Measurements from ENCODE around the gene CFAP206. TPM values are rescaled to one million over a fixed set of nuclear protein-coding genes. Genes with fewer than 3 reads are reported as not detected.

CFAP206 gene, protein sequence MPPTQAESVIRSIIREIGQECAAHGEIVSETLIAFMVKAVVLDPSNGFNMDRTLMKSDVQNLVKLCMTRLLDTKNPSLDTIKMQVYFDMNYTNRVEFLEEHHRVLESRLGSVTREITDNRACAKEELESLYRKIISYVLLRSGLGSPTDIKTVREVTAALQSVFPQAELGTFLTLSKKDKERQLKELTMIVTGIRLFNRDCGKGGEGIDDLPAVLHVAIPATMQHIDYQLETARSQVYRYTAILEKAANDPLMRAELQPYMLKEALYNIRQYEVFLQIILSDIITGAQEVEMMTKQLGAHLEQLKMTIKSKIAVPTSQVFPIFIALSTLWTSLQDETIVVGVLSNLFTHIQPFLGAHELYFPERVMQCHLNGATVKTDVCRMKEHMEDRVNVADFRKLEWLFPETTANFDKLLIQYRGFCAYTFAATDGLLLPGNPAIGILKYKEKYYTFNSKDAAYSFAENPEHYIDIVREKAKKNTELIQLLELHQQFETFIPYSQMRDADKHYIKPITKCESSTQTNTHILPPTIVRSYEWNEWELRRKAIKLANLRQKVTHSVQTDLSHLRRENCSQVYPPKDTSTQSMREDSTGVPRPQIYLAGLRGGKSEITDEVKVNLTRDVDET
- total RNA-seq (2022) = 0.14 and 0.24 TPM in 2 replicates
- Bru-seq, nascent RNA = percentile 16 among the genes with signal in this experiment
- percentile 36 among the genes with signal in this experiment for BruChase-seq, experiment 1, labeled RNA remaining after a 6-hour chase
- BruChase-seq, experiment 2, labeled RNA remaining after a 2-hour chase = percentile 15 among the genes with signal in this experiment
- long read RNA-seq = 0 reads

- H3K4me3 Mint-ChIP-seq (ENCODE audit: low read depth, unreplicated experiment) = peak within 1 kb of the TSS; percentile 85
- peaks cover 14% of the 10 kb centered on the region for H3K27me3 Mint-ChIP-seq (ENCODE audit: unreplicated experiment)
- H3K27ac Mint-ChIP-seq (ENCODE audit: unreplicated experiment) = peak within 1 kb of the TSS; percentile 52
- H3K4me1 Mint-ChIP-seq (ENCODE audit: low read depth, unreplicated experiment) = no peaks in the 10 kb centered on the region
- H3K9me3 Mint-ChIP-seq (ENCODE audit: low read depth, unreplicated experiment) = no peaks in the 10 kb centered on the region
- no TSS peak for BruUV-seq (replicated peaks)
- intact Hi-C loops (cut with micrococcal nuclease; ENCODE audit: unreplicated experiment) = no loop called here
- H3K36me3 Mint-ChIP-seq (ENCODE audit: insufficient read depth, unreplicated experiment) = peaks cover 16% of the 10 kb centered on the region
- no peak for TF ChIP-seq CTCF (IDR thresholded peaks at IDR 0.05; ENCODE audit: unreplicated experiment)
- CTCF ChIA-PET = interaction anchor here (0.6 to 1.6 kb wide), 6 partner anchors 14 to 329 kb away, joined by 3 to 5 read pairs (median 4); no protein-coding TSS in a partner anchor
- DNase-seq = peak; percentile 76
These were observed at the start of gene CFAP206 for GRCh38 chr6:87407901-87408720. Gene CFAP206 (plus strand): TSS chr6:87407972. CDS start chr6:87409840, 1,868 bp downstream.

- no peak overlapping the region for H3K27ac Mint-ChIP-seq (ENCODE audit: unreplicated experiment)
- no peaks in the 10 kb centered on the region for H3K27me3 Mint-ChIP-seq (ENCODE audit: unreplicated experiment)
- no peak for DNase-seq
- no peaks in the 10 kb centered on the region for H3K36me3 Mint-ChIP-seq (ENCODE audit: insufficient read depth, unreplicated experiment)
- no peak for TF ChIP-seq CTCF (IDR thresholded peaks at IDR 0.05; ENCODE audit: unreplicated experiment)
- CTCF ChIA-PET = no interaction called here
- no peak overlapping the region for H3K4me3 Mint-ChIP-seq (ENCODE audit: low read depth, unreplicated experiment)
- BruUV-seq (replicated peaks) = no TSS peak
- peaks cover 1% of the 10 kb centered on the region for H3K9me3 Mint-ChIP-seq (ENCODE audit: low read depth, unreplicated experiment)
- H3K4me1 Mint-ChIP-seq (ENCODE audit: low read depth, unreplicated experiment) = no peaks in the 10 kb centered on the region
- intact Hi-C loops (cut with micrococcal nuclease; ENCODE audit: unreplicated experiment) = no loop called here
These were observed 43.0 kb upstream of the CFAP206 start for GRCh38 chr6:87364602-87365252.

GRCh38 chr6:87366072-87366827 lies 41.5 kb upstream of the CFAP206 start:
- H3K4me3 Mint-ChIP-seq (ENCODE audit: low read depth, unreplicated experiment) = no peak overlapping the region
- H3K27ac Mint-ChIP-seq (ENCODE audit: unreplicated experiment) = no peak overlapping the region
- no peaks in the 10 kb centered on the region for H3K4me1 Mint-ChIP-seq (ENCODE audit: low read depth, unreplicated experiment)
- CTCF ChIA-PET = no interaction called here
- peaks cover 3% of the 10 kb centered on the region for H3K9me3 Mint-ChIP-seq (ENCODE audit: low read depth, unreplicated experiment)
- no peak for TF ChIP-seq CTCF (IDR thresholded peaks at IDR 0.05; ENCODE audit: unreplicated experiment)
- H3K36me3 Mint-ChIP-seq (ENCODE audit: insufficient read depth, unreplicated experiment) = no peaks in the 10 kb centered on the region
- no peaks in the 10 kb centered on the region for H3K27me3 Mint-ChIP-seq (ENCODE audit: unreplicated experiment)
- DNase-seq = no peak
- BruUV-seq (replicated peaks) = no TSS peak
- intact Hi-C loops (cut with micrococcal nuclease; ENCODE audit: unreplicated experiment) = no loop called here

Data from Calu3 (cell line).